Breast epithelium (tissue), 3 donors: Measurements from ENCODE around the gene SNAI3.

ENCODE experiments used
- CTCF ChIP-seq, 3 donors: fragments of 450-650 bp; IDR thresholded peaks; one replicate each; pipeline ENCODE4 v1.5.1; 2016 to 2017; ENCODE audit warnings: antibody characterized with exemption in 3 of 3, mild to moderate bottlenecking in 3 of 3, moderate library complexity in 3 of 3
- POLR2AphosphoS5 ChIP-seq, 3 donors: sonication (generic); formaldehyde crosslinking; IDR thresholded peaks; one replicate each; pipeline ENCODE4 v1.6.1; 2017; ENCODE audit warnings: antibody characterized with exemption in 3 of 3

- TF ChIP-seq CTCF (IDR thresholded peaks at IDR 0.05) (no peak), POLR2AphosphoS5 (IDR thresholded peaks at IDR 0.05) (no peak)
Observed at GRCh38 chr16:88649195-88649923, 36.9 kb downstream of the SNAI3 start.
